K562 (cell line): ENCODE measurements around the gene BGLAP. TPM values are rescaled to one million over a fixed set of nuclear protein-coding genes. Genes with fewer than 3 reads are reported as not detected.

ENCODE experiments used
- BRF1 ChIP-seq: IDR thresholded peaks from 3 replicates; pipeline ENCODE4 v1.6.1; 2011; ENCODE audit warnings: borderline replicate concordance, mild to moderate bottlenecking; ENCODE audit not compliant: insufficient read length; ENCODE audit errors: extremely low read depth
- EGR1 ChIP-seq: fragments of 450-650 bp; conservative IDR thresholded peaks from 2 replicates; pipeline ENCODE4 v1.6.1; 2017; ENCODE audit warnings: mild to moderate bottlenecking
- HDAC1 ChIP-seq, 2 experiments: fragments of 450-650 bp; IDR thresholded peaks; 2 replicates each; pipeline ENCODE4 v1.6.1; 2016 to 2017; ENCODE audit warnings: inconsistent platforms in 1 of 2, mild to moderate bottlenecking in 1 of 2, moderate library complexity in 1 of 2
- HDGF ChIP-seq: fragments of 450-650 bp; IDR thresholded peaks from 2 replicates; pipeline ENCODE4 v1.6.1; 2016
- KLF6 ChIP-seq: fragments of 250-450 bp; sonication (Bioruptor Pico); IDR thresholded peaks from 2 replicates; pipeline ENCODE4 v1.4.0; 2020; ENCODE audit warnings: mild to moderate bottlenecking, moderate library complexity, borderline replicate concordance
- MEF2D ChIP-seq: conservative IDR thresholded peaks from 2 replicates; pipeline ENCODE4 v1.6.1; 2016; ENCODE audit warnings: low read depth, missing genetic modification characterization, missing compliant biosample characterization
- MYBL2 ChIP-seq, 2 experiments: fragments of 450-650 bp in 1 of 2; sonication (generic) in 1 of 2; formaldehyde crosslinking in 1 of 2; IDR thresholded peaks; 2 replicates each; pipeline versions ENCODE4 v1.6.1 to v1.8.1; 2017 to 2022; ENCODE audit warnings: borderline replicate concordance in 1 of 2, inconsistent platforms in 1 of 2, low read depth in 1 of 2, mild to moderate bottlenecking in 1 of 2, missing genetic modification reagents in 1 of 2, moderate library complexity in 1 of 2
- MYNN ChIP-seq, 2 experiments: sonication (generic); formaldehyde crosslinking in 1 of 2; IDR thresholded peaks; 2 replicates each; pipeline versions ENCODE4 v1.5.0 to v1.6.1; 2016 to 2020; ENCODE audit warnings: antibody characterized with exemption in 1 of 2, missing genetic modification reagents in 1 of 2
- NFATC3 ChIP-seq: fragments of 450-650 bp; IDR thresholded peaks from 2 replicates; pipeline ENCODE4 v1.6.1; 2017; ENCODE audit warnings: mild to moderate bottlenecking
- PHF20 ChIP-seq: fragments of 450-650 bp; IDR thresholded peaks from 2 replicates; pipeline ENCODE4 v1.6.1; 2018; ENCODE audit not compliant: partially characterized antibody
- POLR2B ChIP-seq: fragments of 450-650 bp; IDR thresholded peaks from 2 replicates; pipeline ENCODE4 v1.6.1; 2018; ENCODE audit warnings: low read depth; ENCODE audit not compliant: partially characterized antibody
- RBM22 ChIP-seq: fragments of 200-400 bp; formaldehyde crosslinking; IDR thresholded peaks from 2 replicates; pipeline ENCODE4 v1.6.1; 2018; ENCODE audit warnings: low read length, low read depth; ENCODE audit not compliant: poor library complexity, severe bottlenecking
- RCOR1 ChIP-seq, 2 experiments: IDR thresholded peaks; 2 replicates each; pipeline ENCODE4 v1.6.1; 2012; ENCODE audit warnings: low read depth in 2 of 2, low read length in 2 of 2, borderline replicate concordance in 1 of 2, improper control_type of control experiment in 1 of 2
- SOX6 ChIP-seq: fragments of 450-650 bp; IDR thresholded peaks from 2 replicates; pipeline ENCODE4 v1.6.1; 2014; ENCODE audit warnings: mild to moderate bottlenecking
- SRSF1 ChIP-seq: fragments of 200-400 bp; formaldehyde crosslinking; IDR thresholded peaks from 2 replicates; pipeline ENCODE4 v1.6.1; 2017; ENCODE audit warnings: mild to moderate bottlenecking, low read depth, low read length, moderate library complexity
- TEAD1 ChIP-seq, 2 experiments: fragments of 450-650 bp in 1 of 2; sonication (generic) in 1 of 2; formaldehyde crosslinking; IDR thresholded peaks; 2 replicates each; pipeline versions ENCODE4 v1.4.0 to v1.8.0; 2020 to 2022; ENCODE audit warnings: mild to moderate bottlenecking in 2 of 2, missing genetic modification reagents in 1 of 2
- TFAM ChIP-seq: fragments of 250-450 bp; sonication (Bioruptor Pico); conservative IDR thresholded peaks from 2 replicates; pipeline ENCODE4 v1.5.0; 2021; ENCODE audit warnings: mild to moderate bottlenecking, moderate library complexity
- TGIF2 ChIP-seq: sonication (generic); formaldehyde crosslinking; IDR thresholded peaks from 2 replicates; pipeline ENCODE4 v1.8.1; 2022; ENCODE audit warnings: mild to moderate bottlenecking, missing genetic modification reagents, moderate library complexity
- YY1 ChIP-seq, 3 experiments: IDR thresholded peaks; 2 replicates each; pipeline ENCODE4 v1.6.1; 2011; ENCODE audit warnings: low read length in 2 of 3, mild to moderate bottlenecking in 2 of 3, moderate library complexity in 2 of 3, borderline replicate concordance in 1 of 3, control low read depth in 1 of 3, low read depth in 1 of 3; ENCODE audit not compliant: insufficient read depth in 3 of 3, insufficient replicate concordance in 2 of 3, control insufficient read depth in 1 of 3, insufficient read length in 1 of 3; ENCODE audit errors: extremely low read depth in 1 of 3
- ZEB2 ChIP-seq: fragments of 450-650 bp; IDR thresholded peaks from 2 replicates; pipeline ENCODE4 v1.6.1; 2016
- ZNF23 ChIP-seq: fragments of 250-450 bp; sonication (Bioruptor Pico); IDR thresholded peaks from 2 replicates; pipeline ENCODE4 v1.4.0; 2020; ENCODE audit warnings: mild to moderate bottlenecking
- polyA plus RNA-seq, 8 experiments: library from polyadenylated mRNA; depleted of rRNA in 4 of 8; stranded (reverse) in 5 of 8; unstranded in 3 of 8; fragments of >200 nt; fragmentation: Nextera tagmentation in 2 of 8; fragmentation: Illumina TruSeq in 1 of 8; extraction: Ambion mirVana in 2 of 8; extraction: Trizol in 1 of 8; gene quantifications; 2 replicates each; pipeline versions ENCODE4 v1.2.1 to v1.2.3, GENCODE V29; 2011 to 2014; ENCODE audit warnings: inconsistent platforms in 1 of 8, missing spikeins in 1 of 8
- total RNA-seq, 7 experiments: library from RNA; depleted of rRNA in 6 of 7; stranded (reverse); fragments of >200 nt in 6 of 7; fragmentation: Illumina TruSeq in 2 of 7; extraction: Trizol in 2 of 7; gene quantifications; 2 replicates each; pipeline versions ENCODE4 v1.2.1 to v1.2.3, GENCODE V29; 2011 to 2021; ENCODE audit warnings: low replicate concordance in 1 of 7
- TF ChIP-seq, protein P1 (sequence below): fragments of 200-800 bp; sonication (Bioruptor generic); IDR thresholded peaks from 2 replicates; pipeline ENCODE4 v1.6.1; 2017; ENCODE audit warnings: missing genetic modification characterization, missing compliant biosample characterization
- TF ChIP-seq, protein P2 (sequence below): sonication (generic); formaldehyde crosslinking; IDR thresholded peaks from 2 replicates; pipeline ENCODE4 v1.4.0; 2020; ENCODE audit warnings: mild to moderate bottlenecking, missing genetic modification reagents

Gene BGLAP
- total and polyA plus RNA-seq, 9 of the 15 experiments (the other 6 are each of a cell fraction or from before 2014, with no cell fraction given): 0.15 to 1.4 (median 0.28) TPM; not detected in 3

DNA sequence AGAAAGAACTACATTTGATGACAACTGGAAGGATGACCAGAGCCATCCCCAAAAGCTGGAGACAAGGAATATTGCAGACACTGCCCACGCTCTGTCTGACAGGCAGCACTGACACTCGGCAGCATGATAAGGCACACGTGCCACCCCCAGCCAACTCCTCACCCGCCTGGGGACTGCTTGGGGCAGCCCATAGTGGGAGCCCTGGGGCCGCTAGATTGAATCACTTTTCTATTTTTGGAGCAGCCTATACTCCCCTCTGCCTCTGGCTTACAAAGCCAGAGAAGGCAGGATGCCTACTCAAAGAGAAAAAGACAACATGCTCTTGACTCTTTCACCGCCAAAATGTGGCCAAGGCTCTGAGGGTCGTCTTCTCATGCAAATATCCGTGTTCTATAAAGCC lies 39.3 kb downstream of the BGLAP start (continued):
- TF ChIP-seq BRF1: no peak
- no peak for TF ChIP-seq HDGF
- peak; percentile 42 to 98; a peak in 2 of 4 replicates for TF ChIP-seq HDAC1 (IDR thresholded peaks at IDR 0.05)
- no peak for TF ChIP-seq NFATC3
- TF ChIP-seq, protein P1, sequence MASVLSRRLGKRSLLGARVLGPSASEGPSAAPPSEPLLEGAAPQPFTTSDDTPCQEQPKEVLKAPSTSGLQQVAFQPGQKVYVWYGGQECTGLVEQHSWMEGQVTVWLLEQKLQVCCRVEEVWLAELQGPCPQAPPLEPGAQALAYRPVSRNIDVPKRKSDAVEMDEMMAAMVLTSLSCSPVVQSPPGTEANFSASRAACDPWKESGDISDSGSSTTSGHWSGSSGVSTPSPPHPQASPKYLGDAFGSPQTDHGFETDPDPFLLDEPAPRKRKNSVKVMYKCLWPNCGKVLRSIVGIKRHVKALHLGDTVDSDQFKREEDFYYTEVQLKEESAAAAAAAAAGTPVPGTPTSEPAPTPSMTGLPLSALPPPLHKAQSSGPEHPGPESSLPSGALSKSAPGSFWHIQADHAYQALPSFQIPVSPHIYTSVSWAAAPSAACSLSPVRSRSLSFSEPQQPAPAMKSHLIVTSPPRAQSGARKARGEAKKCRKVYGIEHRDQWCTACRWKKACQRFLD (CRISPR knock-in tag): no peak
- TF ChIP-seq ZEB2: no peak
- TF ChIP-seq RCOR1 (IDR thresholded peaks at IDR 0.05; ENCODE audit: borderline replicate concordance in 1 of 2, low read depth in 2 of 2, low read length in 2 of 2): peak in 1 of 2 experiments; percentile 52; a peak in 1 of 4 replicates
- no peak for TF ChIP-seq TEAD1 (CRISPR knock-in tag; IDR thresholded peaks at IDR 0.05)
- no peak for TF ChIP-seq ZNF23
- no peak for TF ChIP-seq POLR2B
- TF ChIP-seq, protein P2, sequence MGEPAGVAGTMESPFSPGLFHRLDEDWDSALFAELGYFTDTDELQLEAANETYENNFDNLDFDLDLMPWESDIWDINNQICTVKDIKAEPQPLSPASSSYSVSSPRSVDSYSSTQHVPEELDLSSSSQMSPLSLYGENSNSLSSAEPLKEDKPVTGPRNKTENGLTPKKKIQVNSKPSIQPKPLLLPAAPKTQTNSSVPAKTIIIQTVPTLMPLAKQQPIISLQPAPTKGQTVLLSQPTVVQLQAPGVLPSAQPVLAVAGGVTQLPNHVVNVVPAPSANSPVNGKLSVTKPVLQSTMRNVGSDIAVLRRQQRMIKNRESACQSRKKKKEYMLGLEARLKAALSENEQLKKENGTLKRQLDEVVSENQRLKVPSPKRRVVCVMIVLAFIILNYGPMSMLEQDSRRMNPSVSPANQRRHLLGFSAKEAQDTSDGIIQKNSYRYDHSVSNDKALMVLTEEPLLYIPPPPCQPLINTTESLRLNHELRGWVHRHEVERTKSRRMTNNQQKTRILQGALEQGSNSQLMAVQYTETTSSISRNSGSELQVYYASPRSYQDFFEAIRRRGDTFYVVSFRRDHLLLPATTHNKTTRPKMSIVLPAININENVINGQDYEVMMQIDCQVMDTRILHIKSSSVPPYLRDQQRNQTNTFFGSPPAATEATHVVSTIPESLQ (CRISPR knock-in tag): no peak
- no peak for TF ChIP-seq SOX6
- TF ChIP-seq MEF2D (tag): peak; percentile 94
- TF ChIP-seq RBM22: no peak
- no peak for TF ChIP-seq PHF20
- TF ChIP-seq KLF6 (CRISPR knock-in tag): no peak
- TF ChIP-seq TGIF2 (CRISPR knock-in tag): peak; percentile 100
- TF ChIP-seq YY1 (IDR thresholded peaks at IDR 0.05; ENCODE audit: borderline replicate concordance in 1 of 3, control insufficient read depth in 1 of 3, extremely low read depth in 1 of 3, insufficient read depth in 3 of 3, insufficient read length in 1 of 3, insufficient replicate concordance in 2 of 3, low read depth in 1 of 3, low read length in 2 of 3): peak in 1 of 3 experiments; percentile 21
- peak; percentile 81 for TF ChIP-seq EGR1
- no peak for TF ChIP-seq TFAM (CRISPR knock-in tag)
- no peak for TF ChIP-seq SRSF1
- no peak for TF ChIP-seq MYBL2 (IDR thresholded peaks at IDR 0.05; ENCODE audit: low read depth)
- no peak for TF ChIP-seq MYBL2 (CRISPR knock-in tag; IDR thresholded peaks at IDR 0.05; ENCODE audit: borderline replicate concordance)
- TF ChIP-seq MYNN (IDR thresholded peaks at IDR 0.05): 0 out of 2 replicates have a peak, but pooled peaks have one; percentile 42
- TF ChIP-seq MYNN (CRISPR knock-in tag; IDR thresholded peaks at IDR 0.05): no peak
